ENCODE results near the gene NFATC1.

- TF ChIP-seq CTCF (IDR thresholded peaks at IDR 0.05 in 4 of 5, conservative IDR thresholded peaks at IDR 0.05 in 1 of 5) (no peak), POLR2A (IDR thresholded peaks at IDR 0.05) (no peak)
Measured at GRCh38 chr18:79529991-79530390, 134.3 kb downstream of the NFATC1 start.
